Erythroblast (primary cell): ENCODE results near the gene NRF1.

Source experiments
- DNase-seq, 2 experiments: peaks; one replicate each; lab custom pipeline; 2025; lab: John Stamatoyannopoulos, UW
- GATA1 ChIP-seq: IDR thresholded peaks from 2 replicates; pipeline ENCODE4 v1.6.1; 2011; ENCODE audit warnings: low read depth, mild to moderate bottlenecking, control low read depth, low read length, moderate library complexity
- POLR2A ChIP-seq: IDR thresholded peaks from 2 replicates; pipeline ENCODE4 v1.6.1; 2011; ENCODE audit warnings: mild to moderate bottlenecking, low read length

NRF1 gene

DNA sequence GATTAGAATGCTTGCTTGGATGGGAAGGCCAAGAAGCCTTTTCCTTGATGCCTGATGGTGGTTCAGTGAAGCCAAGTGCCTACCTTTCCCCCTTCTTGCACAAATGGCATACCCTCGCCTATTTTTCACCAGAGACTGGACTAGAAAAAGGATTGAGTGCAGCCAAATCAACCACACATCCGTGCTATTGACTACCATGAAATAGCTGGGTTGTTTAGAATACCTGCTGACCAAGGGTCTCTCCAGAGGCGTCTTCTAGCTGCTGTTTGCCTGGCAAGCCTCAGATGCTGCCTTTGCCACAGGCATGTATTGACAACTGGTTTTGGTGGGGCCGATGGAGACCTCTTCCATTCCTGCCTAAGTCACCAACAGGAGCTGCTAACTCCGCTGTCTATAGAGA is 146.5 kb downstream of the NRF1 start:
- no peak for TF ChIP-seq POLR2A
- TF ChIP-seq GATA1, result no peak
- no peak for DNase-seq

DNA sequence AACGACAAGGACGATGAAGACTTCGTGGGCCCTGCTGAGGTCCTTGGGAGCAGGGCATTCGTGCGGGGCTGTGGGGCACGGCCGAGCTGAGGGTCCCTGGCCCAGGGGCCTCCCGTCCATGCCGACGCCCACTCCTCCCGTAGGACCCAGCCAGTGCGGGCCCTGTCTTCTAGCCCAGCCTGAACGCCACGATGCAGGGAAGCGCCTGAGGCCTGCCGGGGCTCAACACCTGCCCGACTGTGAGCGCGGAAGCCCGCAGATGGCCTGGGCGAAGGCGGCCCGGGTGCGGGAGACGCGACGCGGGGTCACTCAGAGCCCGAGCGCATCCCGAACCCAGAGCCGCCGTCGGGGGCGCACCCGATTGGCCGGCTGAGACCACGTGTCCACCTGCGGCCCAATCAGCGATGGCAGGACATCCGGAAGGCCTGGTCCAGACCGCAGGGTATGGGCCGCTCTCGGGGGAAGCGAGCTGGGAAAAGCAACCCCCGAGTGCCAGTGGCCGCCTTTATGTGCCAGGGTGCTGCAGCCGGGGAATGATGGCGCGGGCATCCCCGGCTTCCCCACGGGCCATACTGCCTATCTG is 151.0 kb downstream of the NRF1 start:
- no peak for TF ChIP-seq GATA1
- TF ChIP-seq POLR2A, result no peak
- DNase-seq, result no peak

GRCh38 chr7:129764247-129765084 is 152.9 kb downstream of the NRF1 start:
- DNase-seq, result no peak
- TF ChIP-seq GATA1 (no peak), POLR2A (no peak)

- DNase-seq, result no peak
- no peak for TF ChIP-seq POLR2A
- no peak for TF ChIP-seq GATA1
Observed at GRCh38 chr7:129765352-129765751, 153.8 kb downstream of the NRF1 start.

- no peak for DNase-seq
- TF ChIP-seq GATA1 (no peak), POLR2A (no peak)
Observed at GRCh38 chr7:129767120-129768015, 155.8 kb downstream of the NRF1 start.

- DNase-seq, result peak in 1 of 2 experiments; percentile 20
- TF ChIP-seq GATA1 (no peak), POLR2A (no peak)
Observed at GRCh38 chr7:129768614-129769399, 157.3 kb downstream of the NRF1 start.

- TF ChIP-seq GATA1 (no peak), POLR2A (no peak)
- DNase-seq, result no peak
Observed at GRCh38 chr7:129769400-129769774, 157.9 kb downstream of the NRF1 start.

DNA sequence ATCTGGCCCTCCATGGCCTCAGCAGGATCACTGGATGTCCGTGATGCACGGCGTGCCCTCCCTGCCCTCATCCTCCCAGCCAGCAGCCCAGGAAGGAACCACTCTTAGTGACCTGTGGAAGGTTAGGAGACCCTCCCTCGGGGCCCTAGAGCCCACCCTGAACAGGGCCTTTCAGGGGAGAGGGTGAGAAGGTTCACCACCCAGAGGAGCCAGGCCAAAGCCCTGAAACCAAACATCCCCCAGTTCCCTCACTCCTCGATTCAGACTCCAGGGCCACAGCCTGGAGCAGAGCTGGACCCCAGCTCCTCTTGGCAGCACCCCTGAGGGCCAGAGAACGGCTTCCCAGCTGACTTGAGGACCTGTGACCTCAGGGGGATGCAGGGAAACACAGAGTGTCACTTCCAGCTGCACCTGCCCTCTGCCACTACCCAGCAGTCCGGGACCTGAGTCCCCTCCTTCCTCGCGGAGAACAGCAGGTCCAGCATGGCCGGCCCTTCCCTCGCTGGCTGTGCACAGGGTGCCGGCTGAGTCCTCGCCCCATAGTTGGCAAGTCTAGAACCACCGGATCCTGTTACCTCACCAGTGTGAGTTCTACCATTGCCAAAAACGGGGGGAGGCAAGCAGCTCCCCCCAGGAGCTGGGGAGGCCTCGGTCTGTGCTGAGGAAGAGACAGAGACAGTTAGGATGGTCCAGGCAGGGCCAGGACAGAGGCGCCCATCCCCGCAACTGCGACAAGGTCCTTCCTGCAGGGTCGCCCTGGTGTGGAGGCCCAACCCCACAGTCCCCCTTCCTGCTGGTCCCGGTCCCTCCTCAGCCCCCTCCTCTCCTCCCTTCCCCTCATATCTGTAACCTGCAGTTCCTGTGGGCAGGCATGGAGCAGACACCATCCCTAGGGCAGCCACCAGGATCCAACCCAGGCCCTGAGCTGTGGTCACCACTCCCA is 158.6 kb downstream of the NRF1 start:
- DNase-seq, result no peak
- no peak for TF ChIP-seq GATA1
- no peak for TF ChIP-seq POLR2A

DNA sequence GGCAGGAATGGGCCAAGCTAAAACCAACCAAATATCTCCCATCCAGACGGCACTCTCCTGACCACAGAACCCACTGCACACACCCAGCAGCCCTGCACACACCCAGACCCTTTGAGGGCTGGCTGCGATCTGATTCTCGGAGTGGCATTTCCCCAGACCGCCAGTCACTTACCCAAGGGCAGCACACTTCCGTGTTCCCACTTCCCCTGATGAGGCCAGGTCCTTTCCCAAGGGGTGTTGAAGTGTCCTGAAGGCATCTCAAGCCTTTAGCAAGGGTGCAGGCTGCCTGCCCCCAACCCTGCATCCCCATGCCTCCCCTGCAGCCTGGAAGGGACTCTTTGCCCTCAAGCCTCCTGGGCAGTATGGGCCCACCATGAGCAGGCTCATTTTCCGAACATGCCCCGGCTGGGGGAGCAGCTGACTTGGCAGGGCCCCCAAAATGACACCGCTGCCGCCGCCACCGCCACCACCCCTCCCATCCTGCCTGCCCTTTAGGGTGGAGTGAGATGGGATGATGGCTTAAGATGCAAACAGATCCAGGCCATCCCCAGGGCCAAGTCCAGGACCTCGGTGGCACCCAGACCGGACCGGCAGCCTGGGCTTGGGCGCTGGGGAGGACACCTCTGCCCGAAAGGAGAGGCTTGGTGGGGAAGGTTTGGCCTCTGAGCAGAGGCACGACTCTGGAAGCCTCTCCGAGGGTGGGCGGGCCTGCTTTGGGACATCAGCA is 159.8 kb downstream of the NRF1 start:
- TF ChIP-seq GATA1, result no peak
- TF ChIP-seq POLR2A, result no peak

DNA sequence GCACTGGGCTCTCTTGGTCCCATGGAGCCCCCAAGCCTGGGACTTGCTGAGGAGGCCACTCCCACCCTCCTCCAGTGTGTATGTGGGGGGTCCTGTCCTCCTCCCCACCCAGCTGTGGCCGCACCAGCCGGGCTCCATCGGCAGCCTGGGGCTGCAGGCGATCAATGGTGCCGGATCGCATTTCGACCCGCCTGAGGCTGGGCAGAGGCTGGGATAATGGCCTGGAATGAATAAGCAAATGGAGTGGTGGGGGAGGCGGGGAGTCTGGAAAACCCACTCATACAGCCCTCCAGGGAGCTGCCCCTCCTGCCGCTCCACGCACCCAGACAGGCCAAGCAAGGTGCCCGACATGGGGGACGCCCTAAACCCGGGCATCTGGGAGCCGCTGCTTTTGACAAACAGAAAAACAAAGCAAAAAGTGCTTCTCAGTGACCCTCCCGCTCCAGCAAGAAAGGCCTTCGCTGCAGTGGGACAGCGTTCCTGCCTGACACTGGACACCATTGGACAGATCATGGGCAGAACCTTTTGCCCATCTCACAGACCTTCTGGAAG is 160.5 kb downstream of the NRF1 start:
- TF ChIP-seq GATA1 (no peak), POLR2A (no peak)
- DNase-seq, result no peak

More for the DNA sequence above, 159.8 kb downstream of the NRF1 start:
- peak; percentile 17 to 36 for DNase-seq

DNA sequence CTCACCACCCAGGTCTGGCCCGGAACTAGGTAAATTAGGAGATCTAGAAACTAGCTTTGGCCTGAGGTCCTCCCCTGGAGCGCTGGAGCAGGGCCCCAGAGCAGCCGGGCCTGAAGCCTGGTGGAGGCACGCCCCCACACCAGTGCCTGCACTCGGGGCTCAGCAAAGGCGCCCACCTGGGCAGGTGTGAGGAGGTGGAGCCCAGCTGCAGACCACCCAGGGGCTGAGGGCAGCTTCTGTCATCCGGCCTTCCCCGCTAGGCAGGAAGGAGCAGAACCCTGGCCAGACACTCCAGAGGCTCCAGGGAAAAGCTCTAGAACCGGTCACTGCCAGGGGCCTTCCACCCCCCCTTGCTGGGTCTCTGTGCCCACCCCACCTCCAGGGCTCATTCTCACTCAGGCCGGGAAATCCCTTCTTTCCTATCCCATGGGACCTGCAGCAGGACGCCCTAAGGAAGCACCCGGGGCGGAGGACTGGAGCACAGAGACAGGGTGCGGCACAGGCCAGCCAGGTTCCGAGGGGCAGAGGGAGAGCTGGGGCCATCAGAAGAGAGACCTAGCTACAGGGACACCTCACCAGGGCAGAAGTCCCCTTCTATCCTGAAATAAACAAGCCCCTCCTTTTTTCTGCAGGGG is 161.2 kb downstream of the NRF1 start:
- DNase-seq, result no peak

More for the DNA sequence above, 161.2 kb downstream of the NRF1 start:
- TF ChIP-seq GATA1 (no peak), POLR2A (no peak)
